ENCODE measurements around the gene HSPA9. TPM values are rescaled to one million over a fixed set of nuclear protein-coding genes. Genes with fewer than 3 reads are reported as not detected.

HSPA9 gene
- total and polyA plus RNA-seq, 5 experiments from 2014 or later = 130 to 195 (median 164) TPM

GRCh38 chr5:138568061-138568824, 7.0 kb downstream of the HSPA9 start:
- peak overlapping the region in 9 of 10 donors; percentile 10 to 83 (median 59) for H3K27ac Mint-ChIP-seq
- POLR2A ChIA-PET = interaction anchor here (1.3 kb wide), 1 partner anchor 25 kb away, joined by 3 read pairs; the partner anchor contains the start of gene ETF1
- no peaks in the 10 kb centered on the region for H3K27me3 Mint-ChIP-seq
- H3K4me3 Mint-ChIP-seq = no peak overlapping the region
- no peak for ATAC-seq
- peaks cover 15 to 73% (median 59%) of the 10 kb centered on the region in 4 donors for H3K4me1 Mint-ChIP-seq
- DNase-seq = no peak
- no peaks in the 10 kb centered on the region for H3K9me3 Mint-ChIP-seq
- peaks cover 19 to 98% (median 28%) of the 10 kb centered on the region in 3 donors for H3K36me3 Mint-ChIP-seq

- ATAC-seq (no peak), DNase-seq (no peak)
- H3K36me3 Mint-ChIP-seq = peaks cover 15 to 93% (median 18%) of the 10 kb centered on the region in 3 donors
- H3K27ac Mint-ChIP-seq = peak overlapping the region; percentile 18 to 87 (median 74)
- H3K27me3 Mint-ChIP-seq = no peaks in the 10 kb centered on the region
- POLR2A ChIA-PET = interaction anchor here (1.4 to 1.8 kb wide), 2 partner anchors 8 to 24 kb away, joined by 10 to 16 read pairs; partner anchors contain the start of genes ETF1 and HSPA9
- peaks cover 13 to 66% (median 51%) of the 10 kb centered on the region in 4 donors for H3K4me1 Mint-ChIP-seq
- H3K9me3 Mint-ChIP-seq = no peaks in the 10 kb centered on the region
- H3K4me3 Mint-ChIP-seq = peak overlapping the region in 2 of 10 donors; percentile 4 to 32
Measured at GRCh38 chr5:138566792-138567191, 8.4 kb downstream of the HSPA9 start.

- POLR2A ChIA-PET = interaction anchor here (1.4 to 1.8 kb wide), 2 partner anchors 10 to 22 kb away, joined by 10 to 16 read pairs; partner anchors contain the start of genes ETF1 and HSPA9
- peak in 4 of 10 donors; percentile 33 to 70 (median 66) for DNase-seq
Measured at GRCh38 chr5:138565100-138565821, 9.9 kb downstream of the HSPA9 start.

GRCh38 chr5:138564242-138564641, 11.0 kb downstream of the HSPA9 start:
- ATAC-seq (no peak), DNase-seq (no peak)
- peak overlapping the region in 5 of 10 donors; percentile 29 to 88 (median 48) for H3K27ac Mint-ChIP-seq
- peaks cover 20 to 94% (median 29%) of the 10 kb centered on the region in 3 donors for H3K36me3 Mint-ChIP-seq
- POLR2A ChIA-PET = interaction anchor here (0.8 to 1.0 kb wide), 2 partner anchors 13 to 21 kb away, joined by 3 read pairs; partner anchors contain the start of gene ETF1
- H3K9me3 Mint-ChIP-seq = no peaks in the 10 kb centered on the region
- no peaks in the 10 kb centered on the region for H3K27me3 Mint-ChIP-seq
- H3K4me1 Mint-ChIP-seq = peaks cover 19 to 57% (median 54%) of the 10 kb centered on the region in 4 donors
- no peak overlapping the region for H3K4me3 Mint-ChIP-seq

More at GRCh38 chr5:138565100-138565821, 9.9 kb downstream of the HSPA9 start:
- peak; percentile 74 to 89 for ATAC-seq
- Mint-ChIP-seq H3K27ac (peak overlapping the region; percentile 50 to 98 (median 90)), H3K9me3 (no peaks in the 10 kb centered on the region), H3K4me1 (peaks cover 17 to 60% (median 52%) of the 10 kb centered on the region in 4 donors), H3K27me3 (no peaks in the 10 kb centered on the region), H3K4me3 (peak overlapping the region in 9 of 10 donors; percentile 8 to 82 (median 64)), H3K36me3 (peaks cover 20 to 93% (median 21%) of the 10 kb centered on the region in 3 donors)

GRCh38 chr5:138563340-138564118, 11.7 kb downstream of the HSPA9 start:
- H3K4me1 Mint-ChIP-seq = peaks cover 22 to 56% (median 52%) of the 10 kb centered on the region in 4 donors

GRCh38 chr5:138560971-138561370, 14.2 kb downstream of the HSPA9 start:
- Mint-ChIP-seq H3K4me1 (peaks cover 23 to 45% (median 31%) of the 10 kb centered on the region in 4 donors), H3K27ac (peak overlapping the region in 6 of 10 donors; percentile 8 to 84 (median 60)), H3K36me3 (peaks cover 15 to 94% (median 19%) of the 10 kb centered on the region in 3 donors), H3K4me3 (peak overlapping the region in 1 of 10 donors; percentile 15), H3K9me3 (no peaks in the 10 kb centered on the region), H3K27me3 (no peaks in the 10 kb centered on the region)
- ATAC-seq = no peak
- POLR2A ChIA-PET = interaction anchor here (0.8 to 1.6 kb wide), 2 partner anchors 14 to 17 kb away, joined by 5 to 7 read pairs; partner anchors contain the start of gene HSPA9
- DNase-seq = no peak

More at GRCh38 chr5:138563340-138564118, 11.7 kb downstream of the HSPA9 start:
- Mint-ChIP-seq H3K27me3 (no peaks in the 10 kb centered on the region), H3K36me3 (peaks cover 15 to 94% (median 23%) of the 10 kb centered on the region in 3 donors), H3K4me3 (peak overlapping the region in 1 of 10 donors; percentile 12), H3K27ac (peak overlapping the region; percentile 12 to 88 (median 52)), H3K9me3 (no peaks in the 10 kb centered on the region)
- POLR2A ChIA-PET = interaction anchor here (0.8 to 1.0 kb wide), 2 partner anchors 12 to 20 kb away, joined by 3 read pairs; partner anchors contain the start of gene ETF1
- DNase-seq (no peak), ATAC-seq (no peak)

- no peaks in the 10 kb centered on the region for H3K9me3 Mint-ChIP-seq
- ATAC-seq = no peak
- no peaks in the 10 kb centered on the region for H3K27me3 Mint-ChIP-seq
- H3K4me3 Mint-ChIP-seq = no peak overlapping the region
- POLR2A ChIA-PET = no interaction called here
- H3K36me3 Mint-ChIP-seq = peaks cover 12 to 93% (median 21%) of the 10 kb centered on the region in 3 donors
- no peak for DNase-seq
- H3K4me1 Mint-ChIP-seq = peaks cover 20 to 37% (median 23%) of the 10 kb centered on the region in 4 donors
- peak overlapping the region in 8 of 10 donors; percentile 14 to 92 (median 46) for H3K27ac Mint-ChIP-seq
Measured at GRCh38 chr5:138559937-138560336, 15.3 kb downstream of the HSPA9 start.

GRCh38 chr5:138557677-138558076, 17.5 kb downstream of the HSPA9 start:
- Mint-ChIP-seq H3K27me3 (no peaks in the 10 kb centered on the region), H3K4me3 (no peak overlapping the region), H3K4me1 (peaks cover 8 to 23% (median 15%) of the 10 kb centered on the region in 4 donors), H3K36me3 (peaks cover 11 to 87% (median 21%) of the 10 kb centered on the region in 3 donors), H3K27ac (peak overlapping the region in 3 of 10 donors; percentile 19 to 46 (median 27)), H3K9me3 (no peaks in the 10 kb centered on the region)
- POLR2A ChIA-PET = no interaction called here
- DNase-seq = no peak
- ATAC-seq = no peak

GRCh38 chr5:138554143-138554542, 21.1 kb downstream of the HSPA9 start:
- Mint-ChIP-seq H3K27me3 (no peaks in the 10 kb centered on the region), H3K27ac (peak overlapping the region in 7 of 10 donors; percentile 9 to 77 (median 58)), H3K4me1 (peaks cover 8 to 26% (median 20%) of the 10 kb centered on the region in 4 donors), H3K36me3 (peaks cover 6 to 57% (median 9%) of the 10 kb centered on the region in 3 donors), H3K9me3 (no peaks in the 10 kb centered on the region), H3K4me3 (no peak overlapping the region)
- POLR2A ChIA-PET = no interaction called here
- DNase-seq (no peak), ATAC-seq (no peak)

- H3K4me3 Mint-ChIP-seq = no peak overlapping the region
- H3K27me3 Mint-ChIP-seq = no peaks in the 10 kb centered on the region
- H3K9me3 Mint-ChIP-seq = no peaks in the 10 kb centered on the region
- H3K36me3 Mint-ChIP-seq = peaks cover 6 to 52% (median 9%) of the 10 kb centered on the region in 3 donors
- peaks cover 5 to 28% (median 20%) of the 10 kb centered on the region in 4 donors for H3K4me1 Mint-ChIP-seq
- ATAC-seq (no peak), DNase-seq (no peak)
- H3K27ac Mint-ChIP-seq = peak overlapping the region in 8 of 10 donors; percentile 14 to 82 (median 62)
- POLR2A ChIA-PET = interaction anchor here (1.1 kb wide), 1 partner anchor 26 kb away, joined by 6 read pairs; no protein-coding TSS in a partner anchor
Measured at GRCh38 chr5:138553437-138554095, 21.6 kb downstream of the HSPA9 start.

- Mint-ChIP-seq H3K9me3 (no peaks in the 10 kb centered on the region), H3K4me3 (no peak overlapping the region), H3K27me3 (no peaks in the 10 kb centered on the region), H3K4me1 (peaks cover 11 to 37% (median 27%) of the 10 kb centered on the region in 4 donors), H3K27ac (peak overlapping the region in 5 of 10 donors; percentile 14 to 53 (median 18)), H3K36me3 (peaks cover 6 to 42% (median 9%) of the 10 kb centered on the region in 3 donors)
- ATAC-seq (no peak), DNase-seq (no peak)
- POLR2A ChIA-PET = interaction anchor here (0.6 to 1.1 kb wide), 3 partner anchors 9 to 93 kb away, joined by 3 to 6 read pairs (median 3); no protein-coding TSS in a partner anchor
Measured at GRCh38 chr5:138552657-138553056, 22.5 kb downstream of the HSPA9 start.
